Right ventricle myocardium superior (tissue), 1 donor: Measurements from ENCODE around the gene MED31. TPM values are rescaled to one million over a fixed set of nuclear protein-coding genes. Genes with fewer than 3 reads are reported as not detected.
"Not testable (repeated sequence)": the region's sequence is repeated elsewhere in the genome, so short reads cannot be mapped to it uniquely, and the experiment has no call there.

ENCODE experiments used
- ATAC-seq: fragments of 200-7000 bp; cut with Tn5 transposase; one replicate; pipeline ENCODE4 v1.9.1; 2020; ENCODE audit warnings: mild to moderate bottlenecking; ENCODE audit not compliant: poor library complexity
- DNase-seq: peaks from one replicate; pipeline ENCODE4 v3.0.0-alpha.2; 2020
- intact Hi-C: fragments of 100-400 bp; cut with DNase I; formaldehyde crosslinking; loops from one replicate; pipeline ENCODE4 v1.11.2; 2022
- microRNA-seq: library from miRNA; unstranded; fragments of <30 nt; microRNA quantifications from one replicate; pipeline ENCODE4 v1.2.0, GENCODE V29; 2020
- total RNA-seq: library from RNA; stranded (reverse); fragmentation: NEBNext Ultra II Directional; extraction: Animal tissue kit (Norgen Biotek cat#: 25700); gene quantifications from one replicate; pipeline ENCODE4 v1.2.1, GENCODE V29; 2021
- donor health status: DM: no; HTN: yes; CAD: no; lungs with severe emphysema.

MED31 gene
- total RNA-seq, 1 donor from 2014 or later, result 14.5 TPM

- intact Hi-C loops, result loop anchor here (10.0 kb wide), 1 partner anchor 112 kb away; no protein-coding TSS in a partner anchor
- ATAC-seq (no peak), DNase-seq (no peak)
These were observed 54.9 kb downstream of the MED31 start for GRCh38 chr17:6596511-6596910.

GRCh38 chr17:6596081-6596480 lies 55.3 kb downstream of the MED31 start:
- no peak for ATAC-seq
- DNase-seq, result no peak
- intact Hi-C loops, result loop anchor here (10.0 kb wide), 1 partner anchor 111 kb away; no protein-coding TSS in a partner anchor

GRCh38 chr17:6593371-6593770 lies 58.0 kb downstream of the MED31 start:
- intact Hi-C loops, result loop anchor here (10.0 kb wide), 1 partner anchor 109 kb away; no protein-coding TSS in a partner anchor
- not testable (repeated sequence) for DNase-seq, ATAC-seq

Small RNA genes lying within 50 kb of the gene (microRNA-seq; reads per million reads assigned to microRNA genes)
- gene MIR4520-1 (not detected), gene MIR4520-2 (not detected)

Other genes starting within 250 kb of the MED31 start
- gene AIPL1, start 216.5 kb downstream of the MED31 start, total RNA-seq, result not detected
- 0.59 TPM for gene PIMREG, start 207.2 kb downstream of the MED31 start, total RNA-seq
- 0.27 TPM for gene PITPNM3, start 95.0 kb downstream of the MED31 start, total RNA-seq
- 3.5 TPM for gene KIAA0753, start 10.9 kb downstream of the MED31 start, total RNA-seq
- gene TXNDC17, start 10.5 kb downstream of the MED31 start, total RNA-seq, result 44.5 TPM
- gene C17orf100, start 157 bp upstream of the MED31 start, total RNA-seq, result 0.48 TPM
- not detected for gene SLC13A5, start 61.8 kb upstream of the MED31 start, total RNA-seq
- 16.6 TPM for gene XAF1, start 104.4 kb upstream of the MED31 start, total RNA-seq
- 0.13 TPM for gene FBXO39, start 124.6 kb upstream of the MED31 start, total RNA-seq
- gene TEKT1, start 180.1 kb upstream of the MED31 start, total RNA-seq, result not detected